Mesothelial cell of epicardium (in vitro differentiated cells): ENCODE data around the gene HOXD11. TPM values are rescaled to one million over a fixed set of nuclear protein-coding genes. Genes with fewer than 3 reads are reported as not detected.

Experiments used
- DNase-seq, 2 experiments: peaks; one replicate each; pipeline ENCODE4 v3.0.0; 2021; ENCODE audit warnings: low spot score in 2 of 2; ENCODE audit not compliant: unreplicated experiment in 2 of 2
- H3K27ac Mint-ChIP-seq: 2 replicates; pipeline ENCODE4 v1.8.0; 2021; ENCODE audit warnings: mixed read lengths
- H3K27me3 Mint-ChIP-seq: 2 replicates; pipeline ENCODE4 v1.8.0; 2021; ENCODE audit warnings: low read depth, mixed read lengths
- H3K36me3 Mint-ChIP-seq: 2 replicates; pipeline ENCODE4 v1.8.0; 2021; ENCODE audit warnings: mixed read lengths
- H3K4me1 Mint-ChIP-seq: 2 replicates; pipeline ENCODE4 v1.8.0; 2021; ENCODE audit warnings: mixed read lengths
- H3K4me3 Mint-ChIP-seq: 2 replicates; pipeline ENCODE4 v1.8.0; 2021; ENCODE audit warnings: mild to moderate bottlenecking, moderate library complexity, mixed read lengths
- H3K9me3 Mint-ChIP-seq: 2 replicates; pipeline ENCODE4 v1.8.0; 2021; ENCODE audit warnings: mixed read lengths
- total RNA-seq: library from RNA; stranded (reverse); gene quantifications from 3 replicates; pipeline ENCODE4 v1.2.1, GENCODE V29; 2021
- TF ChIP-seq, protein P1 (sequence below): fragments of 200-600 bp; sonication (generic); IDR thresholded peaks from one replicate; pipeline ENCODE4 v1.5.0; 2021; ENCODE audit warnings: antibody characterized with exemption; ENCODE audit not compliant: unreplicated experiment

Gene HOXD11
- total RNA-seq, 1 donor from 2014 or later = 3.0 TPM

DNA sequence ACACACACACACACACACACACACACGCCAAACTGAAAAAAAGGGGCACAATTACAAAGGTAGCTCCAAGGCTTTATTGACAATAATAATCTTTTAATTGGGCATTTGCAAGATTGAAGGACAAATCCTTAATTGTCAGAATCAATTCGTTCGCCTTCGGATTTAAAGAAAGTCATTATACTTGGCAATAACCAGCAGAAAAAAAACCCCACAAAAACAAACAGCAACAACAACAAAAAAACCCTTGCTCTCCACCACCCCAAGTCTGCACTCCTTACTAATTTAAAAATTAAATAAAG is 20.6 kb downstream of the HOXD11 start:
- peaks cover 91% of the 10 kb centered on the region for H3K27me3 Mint-ChIP-seq
- H3K36me3 Mint-ChIP-seq = no peaks in the 10 kb centered on the region
- no peaks in the 10 kb centered on the region for H3K9me3 Mint-ChIP-seq
- no peak overlapping the region for H3K4me3 Mint-ChIP-seq
- TF ChIP-seq, protein P1, sequence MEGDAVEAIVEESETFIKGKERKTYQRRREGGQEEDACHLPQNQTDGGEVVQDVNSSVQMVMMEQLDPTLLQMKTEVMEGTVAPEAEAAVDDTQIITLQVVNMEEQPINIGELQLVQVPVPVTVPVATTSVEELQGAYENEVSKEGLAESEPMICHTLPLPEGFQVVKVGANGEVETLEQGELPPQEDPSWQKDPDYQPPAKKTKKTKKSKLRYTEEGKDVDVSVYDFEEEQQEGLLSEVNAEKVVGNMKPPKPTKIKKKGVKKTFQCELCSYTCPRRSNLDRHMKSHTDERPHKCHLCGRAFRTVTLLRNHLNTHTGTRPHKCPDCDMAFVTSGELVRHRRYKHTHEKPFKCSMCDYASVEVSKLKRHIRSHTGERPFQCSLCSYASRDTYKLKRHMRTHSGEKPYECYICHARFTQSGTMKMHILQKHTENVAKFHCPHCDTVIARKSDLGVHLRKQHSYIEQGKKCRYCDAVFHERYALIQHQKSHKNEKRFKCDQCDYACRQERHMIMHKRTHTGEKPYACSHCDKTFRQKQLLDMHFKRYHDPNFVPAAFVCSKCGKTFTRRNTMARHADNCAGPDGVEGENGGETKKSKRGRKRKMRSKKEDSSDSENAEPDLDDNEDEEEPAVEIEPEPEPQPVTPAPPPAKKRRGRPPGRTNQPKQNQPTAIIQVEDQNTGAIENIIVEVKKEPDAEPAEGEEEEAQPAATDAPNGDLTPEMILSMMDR = no peak
- DNase-seq = no peak
- peaks cover 23% of the 10 kb centered on the region for H3K4me1 Mint-ChIP-seq
- H3K27ac Mint-ChIP-seq = no peak overlapping the region

DNA sequence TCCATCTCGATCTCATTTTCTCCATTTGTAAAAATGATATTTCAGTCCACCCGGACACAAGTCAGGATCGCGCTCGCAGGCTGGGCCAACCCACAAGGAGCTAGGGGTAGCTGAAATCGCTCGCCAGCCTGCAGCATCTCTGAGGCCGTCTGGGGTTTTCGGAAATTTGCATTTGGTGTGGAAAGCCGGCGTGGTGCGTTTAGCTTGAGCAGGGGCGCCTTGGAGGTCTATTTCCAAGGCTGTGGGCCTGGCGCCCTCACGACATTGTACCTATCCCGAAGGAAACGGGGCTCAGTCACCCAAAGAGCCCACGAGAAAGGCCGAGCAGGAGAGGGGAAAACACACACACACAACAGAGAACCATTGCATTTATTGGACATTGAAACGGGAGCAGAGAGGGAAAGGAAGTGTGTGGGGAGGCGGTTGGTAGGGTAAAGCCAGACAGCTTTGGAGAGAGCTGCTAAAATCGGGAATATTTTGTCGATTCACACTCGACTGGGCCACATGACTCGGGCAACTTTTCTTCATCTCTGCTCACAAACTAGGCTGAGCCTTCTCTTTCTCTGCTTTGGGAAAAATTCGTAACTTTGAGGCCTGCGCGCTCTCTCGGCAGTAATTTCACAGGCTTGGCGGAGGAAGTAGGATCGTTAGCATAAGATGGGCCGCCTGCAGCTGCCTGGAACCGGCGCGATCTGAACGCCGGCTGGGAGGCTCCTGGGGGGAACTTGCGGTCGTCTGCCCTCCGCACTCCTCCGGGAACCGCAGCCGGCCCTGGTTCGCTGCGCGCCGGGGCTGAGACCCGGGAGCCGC is 21.3 kb downstream of the HOXD11 start:
- TF ChIP-seq, protein P1 = no peak
- Mint-ChIP-seq H3K27ac (no peak overlapping the region), H3K4me3 (peak overlapping the region; percentile 37), H3K36me3 (no peaks in the 10 kb centered on the region), H3K27me3 (peaks cover 93% of the 10 kb centered on the region), H3K4me1 (peaks cover 23% of the 10 kb centered on the region), H3K9me3 (no peaks in the 10 kb centered on the region)
- no peak for DNase-seq

DNA sequence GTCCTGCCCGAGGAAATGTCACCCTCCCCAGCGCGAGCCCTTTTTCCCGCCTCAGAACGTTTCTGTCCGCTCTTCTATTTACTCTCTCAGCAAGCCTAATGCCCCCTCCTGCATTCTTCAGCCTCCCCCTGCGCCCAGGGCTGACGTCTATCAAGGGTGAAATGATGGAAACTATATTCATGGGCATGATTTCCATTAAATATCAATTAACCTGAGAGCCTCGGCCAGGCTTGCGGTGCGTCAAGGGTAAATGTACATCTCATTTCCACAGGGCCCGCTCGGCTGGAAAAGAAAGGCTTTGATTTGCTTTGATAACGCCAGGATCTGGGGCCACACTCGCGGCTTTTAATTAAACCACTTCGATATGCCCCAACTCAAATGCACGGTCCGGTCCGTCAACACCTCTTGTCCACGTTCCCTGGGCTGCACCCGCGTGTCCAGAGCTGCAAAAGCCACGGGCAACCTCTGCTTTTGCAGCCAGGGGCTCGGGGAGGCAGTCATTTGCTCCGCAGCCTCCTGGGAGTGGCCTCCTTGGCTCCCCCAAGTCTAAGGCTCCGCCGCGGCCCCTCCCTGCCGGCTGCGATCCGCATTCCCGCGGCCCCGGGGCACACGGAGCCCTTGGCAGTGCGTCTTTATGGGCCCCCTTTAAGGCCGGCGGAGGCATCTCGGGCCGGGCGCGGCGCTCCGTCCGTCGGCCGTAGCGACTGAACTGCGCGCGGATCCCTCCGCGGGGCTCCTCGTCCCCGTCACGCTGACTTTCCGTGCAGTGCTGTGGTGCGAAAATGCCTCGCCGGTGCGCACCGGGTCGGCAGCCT is 22.1 kb downstream of the HOXD11 start, which contains the start of gene HOXD8:
HOXD8 (plus strand) TSS at position 724 of the 815 bp plus-strand sequence. CDS start 662 bp downstream, outside the sequence.
- Mint-ChIP-seq H3K9me3 (no peaks in the 10 kb centered on the region), H3K27me3 (peaks cover 93% of the 10 kb centered on the region), H3K4me3 (peak within 1 kb of the TSS; percentile 57), H3K27ac (no peak within 1 kb of the TSS), H3K4me1 (peaks cover 18% of the 10 kb centered on the region), H3K36me3 (no peaks in the 10 kb centered on the region)
- DNase-seq = no peak
- TF ChIP-seq, protein P1 = no peak

DNA sequence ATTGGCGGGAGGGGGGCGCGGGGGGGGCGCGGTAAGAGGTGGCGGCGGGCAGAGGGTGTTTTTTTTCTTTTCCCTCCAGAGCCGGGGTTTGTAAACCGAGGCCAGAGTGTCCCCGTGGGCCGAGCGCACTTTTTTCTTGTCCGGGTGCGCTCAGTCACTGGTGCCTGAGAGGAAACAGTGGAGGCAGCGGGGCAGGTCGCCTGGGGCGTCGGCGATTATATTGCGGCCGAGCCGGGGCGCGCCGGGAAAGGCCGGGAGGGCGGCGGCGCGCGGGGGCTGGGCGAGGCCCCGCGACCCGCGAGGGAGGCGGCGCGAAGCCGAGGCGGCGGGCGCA is 22.7 kb downstream of the HOXD11 start:
- H3K36me3 Mint-ChIP-seq = no peaks in the 10 kb centered on the region
- H3K9me3 Mint-ChIP-seq = no peaks in the 10 kb centered on the region
- H3K27me3 Mint-ChIP-seq = peaks cover 93% of the 10 kb centered on the region
- no peak for DNase-seq
- no peak overlapping the region for H3K27ac Mint-ChIP-seq
- H3K4me1 Mint-ChIP-seq = peaks cover 18% of the 10 kb centered on the region
- TF ChIP-seq, protein P1 = no peak
- peak overlapping the region; percentile 37 for H3K4me3 Mint-ChIP-seq

DNA sequence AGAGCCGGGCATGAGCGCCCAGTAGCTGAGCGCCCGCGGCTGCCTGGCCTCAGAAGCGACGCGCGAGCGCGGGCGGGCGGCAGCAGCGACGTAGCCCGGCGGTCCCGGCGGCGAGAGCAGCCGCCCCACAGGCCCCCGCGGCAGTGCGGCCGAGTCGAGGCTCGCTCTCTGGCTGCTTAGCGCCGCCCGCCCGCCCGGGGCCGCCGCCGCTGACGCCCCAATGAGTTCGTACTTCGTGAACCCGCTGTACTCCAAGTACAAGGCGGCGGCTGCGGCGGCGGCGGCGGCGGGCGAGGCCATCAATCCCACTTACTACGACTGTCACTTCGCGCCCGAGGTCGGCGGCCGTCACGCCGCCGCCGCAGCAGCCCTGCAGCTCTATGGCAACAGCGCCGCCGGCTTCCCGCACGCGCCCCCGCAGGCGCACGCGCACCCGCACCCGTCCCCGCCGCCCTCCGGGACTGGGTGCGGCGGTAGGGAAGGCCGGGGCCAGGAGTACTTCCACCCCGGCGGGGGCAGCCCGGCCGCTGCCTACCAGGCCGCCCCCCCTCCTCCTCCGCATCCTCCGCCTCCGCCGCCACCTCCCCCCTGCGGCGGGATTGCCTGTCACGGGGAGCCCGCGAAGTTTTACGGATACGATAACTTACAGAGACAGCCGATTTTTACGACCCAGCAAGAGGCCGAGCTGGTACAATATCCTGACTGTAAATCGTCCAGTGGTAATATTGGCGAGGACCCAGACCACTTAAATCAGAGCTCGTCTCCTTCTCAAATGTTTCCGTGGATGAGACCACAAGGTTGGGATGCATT is 23.3 kb downstream of the HOXD11 start:
- H3K27ac Mint-ChIP-seq = no peak overlapping the region
- no peaks in the 10 kb centered on the region for H3K9me3 Mint-ChIP-seq
- H3K36me3 Mint-ChIP-seq = no peaks in the 10 kb centered on the region
- TF ChIP-seq, protein P1 = no peak
- peaks cover 18% of the 10 kb centered on the region for H3K4me1 Mint-ChIP-seq
- no peak for DNase-seq
- peak overlapping the region; percentile 57 for H3K4me3 Mint-ChIP-seq
- H3K27me3 Mint-ChIP-seq = peaks cover 93% of the 10 kb centered on the region
